ENCODE results near the gene APBB1IP. TPM values are rescaled to one million over a fixed set of nuclear protein-coding genes. Genes with fewer than 3 reads are reported as not detected.
"Not testable (repeated sequence)": the region's sequence is repeated elsewhere in the genome, so short reads cannot be mapped to it uniquely, and the experiment has no call there.

Gene APBB1IP
- total and polyA plus RNA-seq, 4 donors: 5.4 to 33.5 (median 19.1) TPM

- 89 to 95% methylated on average over 2 of the region's 2 CpGs for WGBS, 2 donors
- H3K27ac ChIP-seq (ENCODE audit: low read depth in 1 of 2, low read length in 1 of 2): no peak overlapping the region
- DNase-seq (no peak), ATAC-seq (ENCODE audit: insufficient read depth, low FRiP score) (no peak)
- H3K4me1 ChIP-seq (ENCODE audit: control insufficient read depth in 5 of 5, insufficient read depth in 5 of 5, low read length in 5 of 5): no peaks in the 10 kb centered on the region
- H3K4me3 ChIP-seq: no peak overlapping the region
- no peak for TF ChIP-seq CTCF (IDR thresholded peaks at IDR 0.05; ENCODE audit: control extremely low read depth, extremely low read depth)
- no peaks in the 10 kb centered on the region for H3K36me3 ChIP-seq (ENCODE audit: control insufficient read depth in 4 of 4, insufficient read depth in 4 of 4, low read length in 4 of 4)
- no peak overlapping the region for H3K9ac ChIP-seq (ENCODE audit: insufficient read depth in 1 of 2, low read length in 2 of 2)
- H3K27me3 ChIP-seq (ENCODE audit: control insufficient read depth in 3 of 3, insufficient read depth in 3 of 3, low read length in 2 of 3): no peaks in the 10 kb centered on the region
- H3K9me3 ChIP-seq (ENCODE audit: control insufficient read depth in 4 of 4, insufficient read depth in 3 of 4, low read length in 3 of 4): no peaks in the 10 kb centered on the region
Measured at GRCh38 chr10:26494018-26494417, 55.9 kb downstream of the APBB1IP start.

GRCh38 chr10:26499426-26499825 lies 61.3 kb downstream of the APBB1IP start:
- H3K4me1 ChIP-seq (ENCODE audit: control insufficient read depth in 5 of 5, insufficient read depth in 5 of 5, low read length in 5 of 5): no peaks in the 10 kb centered on the region
- H3K36me3 ChIP-seq (ENCODE audit: control insufficient read depth in 4 of 4, insufficient read depth in 4 of 4, low read length in 4 of 4): no peaks in the 10 kb centered on the region
- no peak for ATAC-seq (ENCODE audit: insufficient read depth, low FRiP score)
- no peak overlapping the region for H3K9ac ChIP-seq (ENCODE audit: insufficient read depth in 1 of 2, low read length in 2 of 2)
- no peak overlapping the region for H3K4me3 ChIP-seq
- no peaks in the 10 kb centered on the region for H3K9me3 ChIP-seq (ENCODE audit: control insufficient read depth in 4 of 4, insufficient read depth in 3 of 4, low read length in 3 of 4)
- no peak for TF ChIP-seq CTCF (IDR thresholded peaks at IDR 0.05; ENCODE audit: control extremely low read depth, extremely low read depth)
- DNase-seq: no peak
- no peak overlapping the region for H3K27ac ChIP-seq (ENCODE audit: low read depth in 1 of 2, low read length in 1 of 2)
- H3K27me3 ChIP-seq (ENCODE audit: control insufficient read depth in 3 of 3, insufficient read depth in 3 of 3, low read length in 2 of 3): no peaks in the 10 kb centered on the region

GRCh38 chr10:26502986-26503385 lies 64.8 kb downstream of the APBB1IP start:
- H3K27ac ChIP-seq (ENCODE audit: low read depth in 1 of 2, low read length in 1 of 2): no peak overlapping the region
- no peak for ATAC-seq (ENCODE audit: insufficient read depth, low FRiP score)
- H3K4me3 ChIP-seq: no peak overlapping the region
- no peak for TF ChIP-seq CTCF (IDR thresholded peaks at IDR 0.05; ENCODE audit: control extremely low read depth, extremely low read depth)
- WGBS, 2 donors: 77 to 84% methylated on average over 6 of the region's 6 CpGs
- peaks cover 0 to 2% (median 0%) of the 10 kb centered on the region in 4 donors for H3K36me3 ChIP-seq (ENCODE audit: control insufficient read depth in 4 of 4, insufficient read depth in 4 of 4, low read length in 4 of 4)
- no peaks in the 10 kb centered on the region for H3K27me3 ChIP-seq (ENCODE audit: control insufficient read depth in 3 of 3, insufficient read depth in 3 of 3, low read length in 2 of 3)
- no peak overlapping the region for H3K9ac ChIP-seq (ENCODE audit: insufficient read depth in 1 of 2, low read length in 2 of 2)
- H3K4me1 ChIP-seq (ENCODE audit: control insufficient read depth in 5 of 5, insufficient read depth in 5 of 5, low read length in 5 of 5): no peaks in the 10 kb centered on the region
- H3K9me3 ChIP-seq (ENCODE audit: control insufficient read depth in 4 of 4, insufficient read depth in 3 of 4, low read length in 3 of 4): no peaks in the 10 kb centered on the region
- no peak for DNase-seq

- no peak overlapping the region for H3K4me3 ChIP-seq
- H3K36me3 ChIP-seq (ENCODE audit: control insufficient read depth in 4 of 4, insufficient read depth in 4 of 4, low read length in 4 of 4): peaks cover 0 to 2% (median 0%) of the 10 kb centered on the region in 4 donors
- DNase-seq (no peak), ATAC-seq (ENCODE audit: insufficient read depth, low FRiP score) (no peak)
- no peak for TF ChIP-seq CTCF (IDR thresholded peaks at IDR 0.05; ENCODE audit: control extremely low read depth, extremely low read depth)
- H3K9me3 ChIP-seq (ENCODE audit: control insufficient read depth in 4 of 4, insufficient read depth in 3 of 4, low read length in 3 of 4): no peaks in the 10 kb centered on the region
- H3K27ac ChIP-seq (ENCODE audit: low read depth in 1 of 2, low read length in 1 of 2): no peak overlapping the region
- no peaks in the 10 kb centered on the region for H3K4me1 ChIP-seq (ENCODE audit: control insufficient read depth in 5 of 5, insufficient read depth in 5 of 5, low read length in 5 of 5)
- H3K9ac ChIP-seq (ENCODE audit: insufficient read depth in 1 of 2, low read length in 2 of 2): no peak overlapping the region
- no peaks in the 10 kb centered on the region for H3K27me3 ChIP-seq (ENCODE audit: control insufficient read depth in 3 of 3, insufficient read depth in 3 of 3, low read length in 2 of 3)
- 61% methylated on average over 3 of the region's 3 CpGs for WGBS, 2 donors
Measured at GRCh38 chr10:26503911-26504310, 65.8 kb downstream of the APBB1IP start.

GRCh38 chr10:26504429-26504828 lies 66.3 kb downstream of the APBB1IP start:
- H3K9ac ChIP-seq (ENCODE audit: insufficient read depth in 1 of 2, low read length in 2 of 2); H3K36me3 ChIP-seq (ENCODE audit: control insufficient read depth in 4 of 4, insufficient read depth in 4 of 4, low read length in 4 of 4); H3K27ac ChIP-seq (ENCODE audit: low read depth in 1 of 2, low read length in 1 of 2); DNase-seq; ATAC-seq (ENCODE audit: insufficient read depth, low FRiP score); H3K9me3 ChIP-seq (ENCODE audit: control insufficient read depth in 4 of 4, insufficient read depth in 3 of 4, low read length in 3 of 4); H3K27me3 ChIP-seq (ENCODE audit: control insufficient read depth in 3 of 3, insufficient read depth in 3 of 3, low read length in 2 of 3); H3K4me1 ChIP-seq (ENCODE audit: control insufficient read depth in 5 of 5, insufficient read depth in 5 of 5, low read length in 5 of 5); H3K4me3 ChIP-seq: not testable (repeated sequence)
- 88 to 96% methylated on average over 9 to 10 of the region's 10 CpGs for WGBS, 2 donors
